NOMO-1 treated with dmso at 0.1 percent for 144 hours (cell line): ENCODE data around the gene PARD3.
"Not testable (repeated sequence)": the region's sequence is repeated elsewhere in the genome, so short reads cannot be mapped to it uniquely, and the experiment has no call there.

ENCODE experiments used
- DNase-seq: peaks from one replicate; lab custom pipeline; 2025; ENCODE audit not compliant: unreplicated experiment; lab: John Stamatoyannopoulos, UW

Gene PARD3

DNA sequence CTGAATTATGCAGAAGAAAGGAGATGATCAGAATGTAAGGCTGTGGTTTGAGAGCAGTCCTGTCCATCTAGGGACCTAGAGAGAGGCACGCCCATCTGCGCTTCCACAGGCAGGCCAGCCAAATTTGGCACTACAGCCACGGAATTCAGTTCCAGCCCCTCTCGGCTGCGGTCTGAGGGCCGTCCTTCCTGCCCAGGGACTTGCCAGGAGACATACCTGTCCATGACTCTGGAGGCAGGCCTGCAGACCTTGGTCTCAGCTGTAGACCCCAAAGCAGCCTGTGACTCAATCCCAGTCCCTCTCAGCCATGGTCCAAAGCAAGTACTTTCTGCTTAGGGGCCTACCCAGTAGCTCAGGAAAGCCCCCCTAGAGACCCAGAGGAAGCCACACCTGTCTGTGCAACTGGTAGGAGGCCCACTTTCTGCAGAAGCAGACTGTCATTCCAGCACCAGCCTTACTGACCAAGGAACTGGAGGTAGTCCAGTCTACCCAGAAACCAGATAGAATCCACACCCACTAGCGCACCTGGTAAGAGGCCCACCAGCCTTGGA lies 720.9 kb downstream of the PARD3 start:
- no peak for DNase-seq

DNA sequence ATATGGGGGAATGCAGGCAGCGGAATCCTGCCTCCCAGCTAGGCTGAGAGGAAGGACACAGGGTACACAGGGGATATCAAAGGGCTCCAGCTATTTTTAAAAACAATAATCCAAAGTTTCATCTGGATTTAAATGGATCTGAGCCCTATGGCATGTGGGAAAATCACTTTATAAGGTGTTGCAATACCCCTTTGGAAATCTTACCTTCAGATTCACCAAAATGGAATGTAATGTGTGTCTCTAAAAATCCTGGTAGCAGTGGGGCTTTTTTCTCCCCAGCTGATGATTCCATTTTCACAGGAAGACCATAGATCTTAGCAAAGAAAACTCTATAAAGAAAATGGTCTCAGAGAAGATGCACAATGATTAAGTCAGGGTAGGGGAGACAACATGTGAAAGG lies 722.2 kb downstream of the PARD3 start:
- no peak for DNase-seq

GRCh38 chr10:34091635-34092195 lies 723.4 kb downstream of the PARD3 start:
- DNase-seq, result no peak

DNA sequence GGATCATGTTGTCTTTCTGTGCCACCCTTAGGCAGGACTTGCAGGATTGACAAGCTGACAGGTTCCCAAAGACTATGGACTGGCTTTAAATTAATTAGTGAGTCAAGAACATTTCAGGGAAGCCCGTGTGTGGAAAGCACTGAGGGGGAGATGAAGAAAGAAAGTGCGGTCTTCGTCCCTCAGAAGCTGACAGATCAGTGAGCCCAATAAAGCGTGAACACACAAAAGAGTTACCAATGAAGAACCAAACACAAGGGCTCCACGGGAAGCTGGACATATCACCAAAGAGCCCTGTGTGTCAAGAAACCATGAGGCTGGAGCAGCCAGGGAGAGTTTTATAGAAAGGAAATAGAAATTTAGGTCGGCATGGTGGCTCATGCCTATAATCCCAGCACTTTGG lies 725.8 kb downstream of the PARD3 start:
- no peak for DNase-seq

DNA sequence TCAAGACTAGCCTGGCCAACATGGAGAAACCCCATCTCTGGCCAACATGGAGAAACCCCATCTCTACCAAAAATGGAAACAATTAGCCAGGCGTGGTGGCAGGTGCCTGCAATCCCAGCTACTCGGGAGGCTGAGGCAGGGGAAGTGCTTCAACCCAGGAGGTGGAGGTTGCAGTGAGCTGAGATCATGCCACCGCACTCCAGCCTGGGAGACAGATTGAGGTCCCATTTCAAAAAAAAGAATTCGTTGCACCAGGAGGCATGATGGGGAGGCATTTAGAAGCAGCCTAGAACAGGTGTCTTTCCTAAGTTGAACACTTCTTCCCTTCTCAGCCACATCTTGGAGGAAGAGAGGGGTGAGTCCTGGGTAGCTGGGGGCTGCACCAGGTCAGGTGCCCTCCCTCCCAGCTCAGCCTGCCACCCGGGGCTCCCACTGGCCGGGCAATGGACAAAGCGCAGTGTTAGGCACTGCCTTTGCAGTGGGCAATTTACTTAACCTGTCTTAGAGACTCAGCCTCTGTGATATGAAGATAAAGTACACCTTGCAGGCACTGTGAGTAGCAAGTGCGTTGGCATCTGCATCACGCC lies 726.8 kb downstream of the PARD3 start:
- no peak for DNase-seq

GRCh38 chr10:34087095-34087418 lies 728.0 kb downstream of the PARD3 start:
- no peak for DNase-seq

DNA sequence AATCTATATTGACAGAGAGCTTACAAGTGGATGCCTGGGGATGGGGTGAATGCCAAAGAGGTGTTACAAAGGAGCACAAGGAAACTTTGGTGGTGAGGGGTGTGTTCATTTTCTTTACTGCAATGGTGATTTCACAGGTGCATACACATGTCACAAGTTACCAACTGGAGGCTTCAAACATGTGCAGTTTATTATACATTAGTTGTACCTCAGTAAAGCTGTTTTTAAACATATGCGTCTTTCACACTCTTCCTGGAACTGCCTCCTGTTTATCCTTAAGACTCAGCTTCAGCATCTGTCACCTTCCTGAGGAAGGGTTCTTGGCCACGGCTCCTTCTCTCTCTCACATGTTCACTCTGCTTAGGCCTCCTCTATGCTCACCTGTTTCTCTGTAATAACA lies 731.5 kb downstream of the PARD3 start:
- no peak for DNase-seq

- DNase-seq, result no peak
Observed at GRCh38 chr10:34081948-34082347, 733.1 kb downstream of the PARD3 start.

GRCh38 chr10:34081347-34081743 lies 733.8 kb downstream of the PARD3 start:
- DNase-seq, result no peak

DNA sequence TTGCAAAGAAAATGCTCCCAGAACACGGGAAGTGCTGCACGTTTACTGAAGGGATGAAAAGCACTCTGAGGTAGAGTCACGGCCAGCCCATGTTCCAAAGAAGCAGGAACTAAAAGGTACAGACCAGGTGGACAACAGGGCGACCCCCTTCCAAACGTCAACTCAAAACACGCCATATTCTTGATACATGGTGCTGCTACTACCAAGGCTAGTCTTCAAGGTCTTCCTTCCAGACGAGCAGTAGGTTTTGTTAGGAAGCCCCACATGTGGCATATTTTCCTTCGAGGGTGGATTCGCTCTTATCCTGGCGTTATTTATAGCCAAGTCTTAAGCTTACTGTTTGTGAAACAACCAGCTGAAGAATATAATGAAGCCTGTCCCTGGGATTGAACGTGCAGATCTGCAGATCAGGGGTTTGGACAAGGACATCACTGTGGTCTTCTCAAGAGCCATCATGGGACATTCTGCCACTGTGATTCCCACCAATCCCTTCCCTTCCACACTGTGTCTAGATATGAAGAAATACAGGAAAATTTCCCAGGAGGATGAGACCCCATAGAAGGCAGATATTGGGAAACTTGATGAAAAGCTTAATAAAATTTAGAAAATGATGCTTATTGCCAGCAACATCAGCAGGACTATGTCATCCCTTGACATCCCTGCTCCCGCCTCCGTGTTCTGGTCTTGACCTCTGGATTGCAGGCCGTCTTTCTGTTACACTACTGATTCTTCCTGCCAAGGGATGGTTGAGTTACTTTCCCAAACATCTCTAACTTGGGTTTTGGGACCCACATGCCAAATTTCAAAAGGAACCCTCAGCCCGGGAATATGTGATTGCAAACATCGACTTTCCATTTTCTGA lies 734.4 kb downstream of the PARD3 start:
- DNase-seq, result no peak

GRCh38 chr10:34079702-34080484 lies 735.2 kb downstream of the PARD3 start:
- DNase-seq, result no peak

DNA sequence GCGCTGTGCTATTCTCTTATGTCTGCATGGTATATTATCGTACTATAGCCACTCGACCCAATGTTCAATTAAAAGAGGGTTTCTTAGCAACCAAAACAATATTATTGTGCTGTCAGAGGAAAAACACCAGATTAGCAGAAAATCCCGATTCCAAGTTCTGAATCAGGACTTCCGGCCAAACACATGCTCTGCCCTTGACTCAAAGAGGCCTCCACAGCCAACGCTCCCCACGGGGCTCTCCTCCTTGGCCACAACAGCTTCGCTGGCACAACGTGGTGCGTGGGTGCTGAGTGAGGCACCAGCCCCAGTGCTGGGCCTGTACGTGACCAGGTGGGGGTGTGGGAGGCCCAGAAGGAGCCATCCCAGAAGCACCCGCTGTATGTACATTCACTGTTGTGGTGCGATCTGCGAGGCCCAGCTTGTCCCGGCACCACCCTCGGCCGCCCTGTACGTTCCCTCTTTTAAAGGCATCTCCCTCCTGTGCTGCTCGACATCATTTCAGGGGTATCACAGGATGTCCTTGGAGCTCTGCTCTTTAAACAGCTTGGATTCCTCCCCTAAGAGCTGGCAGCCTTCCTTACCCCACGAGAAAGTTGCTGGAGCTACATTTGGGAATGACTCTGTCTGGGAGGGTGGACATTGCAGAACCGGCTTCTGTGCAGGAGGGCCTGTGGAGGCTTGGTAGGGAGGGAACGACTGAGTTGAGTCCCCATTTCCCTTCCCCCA lies 736.2 kb downstream of the PARD3 start:
- DNase-seq, result no peak

DNA sequence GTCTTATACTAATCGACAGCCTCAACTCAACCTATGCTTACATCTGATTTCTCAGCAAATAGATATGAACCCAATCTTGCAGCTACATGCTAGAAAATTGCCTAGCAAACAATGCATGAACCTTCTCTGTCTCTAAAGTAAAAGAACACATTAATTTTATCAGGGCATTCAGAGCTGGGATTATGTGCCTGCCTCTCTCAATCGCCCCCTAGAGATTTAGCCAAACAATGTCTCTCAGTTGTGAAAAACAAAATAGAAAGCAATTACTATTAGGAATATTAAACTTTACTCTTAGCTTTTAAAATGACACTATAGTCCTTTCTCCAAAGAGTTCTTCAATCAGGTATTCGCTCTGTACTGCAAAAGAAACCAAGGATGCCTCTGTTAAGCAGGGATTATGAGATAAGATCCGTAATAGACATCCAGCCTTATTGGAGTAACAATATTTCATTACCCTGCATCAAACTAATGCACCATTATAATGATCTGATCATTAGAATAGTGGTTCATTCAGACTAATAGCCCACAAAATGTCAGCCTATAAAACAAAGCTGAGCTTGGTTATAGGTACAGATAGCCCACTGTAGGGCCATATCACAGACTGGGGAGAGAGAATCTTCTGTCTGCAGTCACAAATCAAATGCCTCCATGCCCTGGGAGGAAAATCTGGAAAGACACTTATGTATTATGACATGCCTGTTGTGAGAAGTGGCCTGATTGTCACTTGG lies 736.9 kb downstream of the PARD3 start:
- no peak for DNase-seq

DNA sequence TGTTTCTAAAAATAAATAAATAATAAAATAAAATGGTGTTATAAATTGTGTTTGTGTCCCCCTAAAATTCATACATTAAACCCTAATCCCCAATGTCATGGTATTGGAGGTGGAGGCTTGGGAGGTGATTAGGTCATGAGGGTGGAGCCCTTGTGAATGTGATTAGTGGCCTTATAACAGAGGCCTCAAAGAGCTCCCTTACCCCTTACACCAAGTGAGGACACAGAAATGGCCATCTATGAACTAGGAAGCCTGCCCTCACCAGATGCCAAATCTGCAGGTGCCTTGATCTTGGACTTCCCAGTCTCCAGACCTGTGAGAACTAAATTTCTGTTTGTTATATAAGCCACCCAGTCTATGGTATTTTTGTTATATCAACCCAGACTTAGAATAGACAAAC lies 738.7 kb downstream of the PARD3 start:
- no peak for DNase-seq

DNA sequence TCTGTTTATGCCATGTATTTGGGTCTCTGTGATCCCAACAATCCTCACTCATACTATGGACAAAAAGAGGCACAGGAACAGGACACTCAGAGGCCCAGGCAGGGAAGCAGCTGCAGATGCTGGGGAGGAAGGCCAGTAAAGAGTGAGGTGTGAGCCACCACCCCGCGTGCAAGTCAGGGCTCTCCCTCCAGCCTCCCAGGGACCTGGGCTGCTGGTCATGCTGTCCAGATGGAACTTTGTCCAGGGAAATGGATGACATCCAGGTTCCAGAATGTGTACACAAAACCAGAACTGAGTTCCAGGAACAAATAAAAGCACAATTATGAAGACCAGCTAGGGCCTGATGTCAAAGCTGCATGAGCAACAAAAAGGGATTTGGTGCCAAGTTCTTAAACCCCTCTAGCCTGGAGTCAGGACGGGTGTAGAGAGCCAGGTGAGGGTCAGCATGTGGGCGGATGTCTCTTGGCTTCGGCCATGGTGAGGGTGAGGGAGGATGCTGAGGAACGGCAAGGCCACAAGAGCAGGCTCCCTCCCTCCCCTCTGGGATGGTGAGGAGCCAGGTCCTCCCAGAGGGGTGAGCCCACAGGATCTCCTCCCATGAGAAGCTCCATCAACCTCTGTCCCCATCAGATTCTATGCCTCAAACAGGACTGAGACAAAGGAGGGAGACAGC lies 739.7 kb downstream of the PARD3 start:
- no peak for DNase-seq

GRCh38 chr10:34074051-34074450 lies 741.0 kb downstream of the PARD3 start:
- no peak for DNase-seq

DNA sequence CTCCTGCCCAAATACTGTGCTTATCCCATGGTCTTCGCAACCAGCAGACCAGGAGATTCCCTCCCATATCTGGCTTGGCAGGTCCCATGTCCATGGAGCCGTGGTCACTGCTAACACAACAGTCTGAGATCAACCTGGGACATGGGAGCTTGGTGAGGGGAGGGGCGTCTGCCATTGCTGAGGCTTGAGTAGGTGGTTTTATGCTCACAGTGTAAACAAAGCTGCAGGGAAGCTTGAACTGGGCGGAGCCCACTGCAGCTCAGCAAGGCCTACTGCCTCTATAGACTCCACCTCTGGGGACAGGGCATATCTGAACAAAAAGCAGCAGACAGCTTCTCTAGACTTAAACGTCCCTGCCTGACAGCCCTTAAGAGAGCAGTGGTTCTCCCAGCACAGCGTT lies 747.4 kb downstream of the PARD3 start:
- DNase-seq, result not testable (repeated sequence)

DNA sequence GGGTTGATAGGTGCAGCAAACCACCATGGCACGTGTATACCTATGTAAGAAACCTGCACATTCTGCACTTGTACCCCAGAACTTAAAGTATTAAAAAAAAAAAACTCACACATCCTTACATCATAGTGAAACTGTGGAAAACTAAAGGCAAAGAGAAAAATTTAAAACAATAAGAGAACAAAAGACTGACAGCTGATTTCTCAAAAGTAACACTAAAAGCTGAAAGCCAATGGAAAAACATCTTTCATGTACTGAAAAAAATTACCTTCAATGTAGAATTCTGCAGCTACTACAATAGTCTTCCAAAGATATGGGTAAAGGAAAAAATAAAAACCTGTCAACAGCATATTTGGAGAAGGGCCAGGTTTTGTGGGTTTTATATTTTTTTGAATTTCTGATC lies 751.5 kb downstream of the PARD3 start:
- no peak for DNase-seq

DNA sequence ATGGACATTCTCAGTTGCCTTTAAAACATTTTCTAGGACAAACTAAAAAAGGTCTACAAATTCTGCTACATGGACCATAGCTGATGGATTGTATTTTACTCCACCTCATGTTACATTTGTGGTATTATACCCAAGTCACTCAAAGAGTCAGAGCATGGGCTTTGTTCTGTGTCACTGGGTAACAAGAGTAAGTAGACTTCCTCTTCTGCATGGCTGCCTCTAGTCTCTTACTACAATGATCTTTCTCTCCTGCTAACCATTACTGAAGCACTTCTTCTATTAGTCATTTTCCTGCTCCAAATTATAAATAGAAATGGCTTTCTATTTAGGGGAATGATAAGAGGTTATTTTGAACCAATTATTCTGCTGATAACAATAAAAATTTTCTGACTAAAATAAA lies 753.3 kb downstream of the PARD3 start:
- no peak for DNase-seq
